Heart right ventricle (tissue), 16 donors: ENCODE measurements around the gene RGS19. TPM values are rescaled to one million over a fixed set of nuclear protein-coding genes. Genes with fewer than 3 reads are reported as not detected.

Experiments
- ATAC-seq, 8 donors: fragments of 200-7000 bp; cut with Tn5 transposase; one replicate each; pipeline ENCODE4 v1.9.1; 2020; ENCODE audit warnings: mild to moderate bottlenecking in 8 of 8, moderate library complexity in 8 of 8, moderate number of reproducible peaks in 1 of 8
- DNase-seq, 2 donors: peaks; one replicate each; pipeline ENCODE4 v3.0.0-alpha.2; 2020
- H3K27ac ChIP-seq, 10 donors: fragments of 200-600 bp; sonication (generic) in 2 of 10; one replicate each; pipeline versions ENCODE4 v1.5.0 to v1.8.0; 2020 to 2022; ENCODE audit warnings: mild to moderate bottlenecking in 3 of 10
- H3K27me3 ChIP-seq, 7 donors: fragments of 200-600 bp; one replicate each; pipeline ENCODE4 v1.8.0; 2021 to 2022; ENCODE audit warnings: mild to moderate bottlenecking in 2 of 7
- H3K36me3 ChIP-seq, 9 donors: fragments of 200-600 bp; sonication (generic) in 1 of 9; one replicate each; pipeline versions ENCODE4 v1.5.0 to v1.8.0; 2020 to 2022; ENCODE audit warnings: mild to moderate bottlenecking in 2 of 9
- H3K4me1 ChIP-seq, 9 donors: fragments of 200-600 bp; sonication (generic) in 1 of 9; one replicate each; pipeline versions ENCODE4 v1.5.0 to v1.8.0; 2020 to 2022; ENCODE audit warnings: mild to moderate bottlenecking in 4 of 9
- H3K4me3 ChIP-seq, 10 donors: fragments of 200-600 bp; sonication (generic) in 2 of 10; one replicate each; pipeline versions ENCODE4 v1.5.0 to v1.8.0; 2020 to 2022; ENCODE audit warnings: mild to moderate bottlenecking in 7 of 10, moderate library complexity in 2 of 10
- H3K9me3 ChIP-seq, 11 donors: fragments of 200-600 bp in 10 of 11; sonication (generic) in 2 of 11; one replicate each; pipeline versions ENCODE4 v1.5.0 to v1.8.0; 2013 to 2022; ENCODE audit warnings: mild to moderate bottlenecking in 2 of 11, control low read depth in 1 of 11, moderate library complexity in 1 of 11
- WGBS, 2 donors: extraction: QIAGEN DNeasy Blood & Tissue Kit; methylation state at CpG; one replicate each; pipeline ENCODE4 v1.1.7; 2013; ENCODE audit warnings: inconsistent platforms in 1 of 2; 5-methylcytosine and 5-hydroxymethylcytosine counted together
- intact Hi-C, 10 donors: fragments of 100-400 bp; cut with DNase I; formaldehyde crosslinking; loops; one replicate each; pipeline versions ENCODE4 v1.11.1 to v1.14.2; 2022
- polyA plus RNA-seq, 2 donors: library from polyadenylated mRNA; stranded (reverse); fragments of 200-250 nt; gene quantifications; one replicate each; pipeline ENCODE4 v1.2.3, GENCODE V29; 2013
- total RNA-seq, 10 donors: library from RNA; stranded (reverse); fragmentation: NEBNext Ultra II Directional in 3 of 10; extraction: Animal tissue kit (Norgen Biotek cat#: 25700) in 3 of 10; gene quantifications; one replicate each; pipeline versions ENCODE4 v1.2.1 to v1.2.4, GENCODE V29; 2021 to 2023
- TF ChIP-seq, protein P1 (sequence below), 9 donors: fragments of 200-600 bp; sonication (generic) in 2 of 9; IDR thresholded peaks; one replicate each; pipeline versions ENCODE4 v1.5.0 to v1.8.0; 2021 to 2022; ENCODE audit warnings: antibody characterized with exemption in 9 of 9, mild to moderate bottlenecking in 5 of 9, moderate library complexity in 1 of 9
- donor health status: Arrhythmogenic right ventricular cardiomyopathy.
- donor health status: ischemic (EF 13 %, LVEDD 7.1; RV severe dilation, severe dysfunction).
- donor health status: healthy with polysubstance abuse.
- donor health status: DM: no; HTN: yes; CAD: no.
- donor health status: DM: no; HTN: no; CAD: no.
- donor health status: ischemic (EF 25% LVEDD 6.9; RV normal size, moderate dysfunction).
- donor health status: ischemic (EF 25% LVEDD 5.7; RV mildly dilated, moderate dysfunction).
- donor health status: healthy.
- donor health status: DM: yes; HTN: yes; CAD: no.
- donor health status: Ischemic cardiomyopathy.
- donor health status: ischemic (EF 35%, LVEDD 5.7; RV mildly dilated, moderate dysfunction).
- donor health status: nonischemic (EF 11% LVEDD 7.7; RV severe dilation, severe dysfunction).
- donor health status: DM: yes; HTN: yes; CAD: no.
- donor health status: PGD.
- donor health status: ischemic (EF 29% LVEDD 5.4; RV normal size, mild dysfunction).
- donor health status: nonischemic (EF 23%, LVEDD 6.1; RV moderate dilation, normal function).

The RGS19 gene
- total and polyA plus RNA-seq, 12 donors = 1.8 to 13.1 (median 4.0) TPM

GRCh38 chr20:64044484-64045247, 34.7 kb downstream of the RGS19 start:
- H3K27me3 ChIP-seq = peaks cover 9 to 90% (median 68%) of the 10 kb centered on the region in 7 donors
- TF ChIP-seq, protein P1, sequence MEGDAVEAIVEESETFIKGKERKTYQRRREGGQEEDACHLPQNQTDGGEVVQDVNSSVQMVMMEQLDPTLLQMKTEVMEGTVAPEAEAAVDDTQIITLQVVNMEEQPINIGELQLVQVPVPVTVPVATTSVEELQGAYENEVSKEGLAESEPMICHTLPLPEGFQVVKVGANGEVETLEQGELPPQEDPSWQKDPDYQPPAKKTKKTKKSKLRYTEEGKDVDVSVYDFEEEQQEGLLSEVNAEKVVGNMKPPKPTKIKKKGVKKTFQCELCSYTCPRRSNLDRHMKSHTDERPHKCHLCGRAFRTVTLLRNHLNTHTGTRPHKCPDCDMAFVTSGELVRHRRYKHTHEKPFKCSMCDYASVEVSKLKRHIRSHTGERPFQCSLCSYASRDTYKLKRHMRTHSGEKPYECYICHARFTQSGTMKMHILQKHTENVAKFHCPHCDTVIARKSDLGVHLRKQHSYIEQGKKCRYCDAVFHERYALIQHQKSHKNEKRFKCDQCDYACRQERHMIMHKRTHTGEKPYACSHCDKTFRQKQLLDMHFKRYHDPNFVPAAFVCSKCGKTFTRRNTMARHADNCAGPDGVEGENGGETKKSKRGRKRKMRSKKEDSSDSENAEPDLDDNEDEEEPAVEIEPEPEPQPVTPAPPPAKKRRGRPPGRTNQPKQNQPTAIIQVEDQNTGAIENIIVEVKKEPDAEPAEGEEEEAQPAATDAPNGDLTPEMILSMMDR (IDR thresholded peaks at IDR 0.05) = no peak
- peak in 7 of 8 donors; percentile 10 to 60 (median 52) for ATAC-seq
- peak in 1 of 2 donors; percentile 64 for DNase-seq
- 55 to 61% methylated on average over 12 to 14 of the region's 14 CpGs for WGBS, 2 donors
- peak overlapping the region; percentile 47 to 93 (median 82) for H3K27ac ChIP-seq
- H3K4me3 ChIP-seq = peak overlapping the region in 5 of 10 donors; percentile 27 to 78 (median 66)
- no peaks in the 10 kb centered on the region for H3K9me3 ChIP-seq
- H3K36me3 ChIP-seq = peaks cover 0 to 26% (median 5%) of the 10 kb centered on the region in 9 donors
- intact Hi-C loops = no loop called here
- peaks cover 11 to 40% (median 31%) of the 10 kb centered on the region in 9 donors for H3K4me1 ChIP-seq

- 78 to 86% methylated on average over 9 of the region's 9 CpGs for WGBS, 2 donors
- H3K4me3 ChIP-seq = no peak overlapping the region
- peaks cover 13 to 49% (median 39%) of the 10 kb centered on the region in 9 donors for H3K4me1 ChIP-seq
- DNase-seq (no peak), ATAC-seq (no peak)
- H3K9me3 ChIP-seq = no peaks in the 10 kb centered on the region
- peaks cover 7 to 95% (median 70%) of the 10 kb centered on the region in 7 donors for H3K27me3 ChIP-seq
- TF ChIP-seq, protein P1 (IDR thresholded peaks at IDR 0.05) = no peak
- peaks cover 0 to 26% (median 5%) of the 10 kb centered on the region in 9 donors for H3K36me3 ChIP-seq
- H3K27ac ChIP-seq = peak overlapping the region in 6 of 10 donors; percentile 59 to 93 (median 84)
- intact Hi-C loops = no loop called here
Measured at GRCh38 chr20:64043768-64044167, 35.5 kb downstream of the RGS19 start.

GRCh38 chr20:64042054-64042781, 37.1 kb downstream of the RGS19 start:
- Histone ChIP-seq H3K4me3 (peak overlapping the region; percentile 7 to 60 (median 50)), H3K27ac (peak overlapping the region; percentile 79 to 96 (median 86)), H3K4me1 (peaks cover 17 to 64% (median 50%) of the 10 kb centered on the region in 9 donors), H3K9me3 (no peaks in the 10 kb centered on the region), H3K27me3 (peaks cover 3 to 95% (median 68%) of the 10 kb centered on the region in 7 donors), H3K36me3 (peaks cover 0 to 10% (median 0%) of the 10 kb centered on the region in 9 donors)
- no peak for ATAC-seq
- WGBS, 2 donors = 1 to 2% methylated on average over 49 to 55 of the region's 55 CpGs
- TF ChIP-seq, protein P1 (IDR thresholded peaks at IDR 0.05) = no peak
- intact Hi-C loops = no loop called here
- no peak for DNase-seq

DNA sequence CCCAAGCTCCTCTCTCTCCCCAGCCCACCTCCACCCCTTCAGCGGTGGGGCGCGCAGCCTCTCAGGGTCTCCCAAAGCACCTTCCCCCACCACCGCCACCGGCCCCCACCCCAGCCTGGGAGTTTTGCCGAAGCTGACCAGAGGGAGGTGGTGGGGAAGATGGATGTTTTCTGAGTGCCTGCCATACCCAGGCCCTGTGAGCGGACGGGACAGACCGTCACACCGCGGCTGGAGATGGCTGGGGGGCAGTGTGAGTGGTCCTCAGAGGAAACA, 37.6 kb downstream of the RGS19 start:
- Histone ChIP-seq H3K27ac (peak overlapping the region; percentile 79 to 96 (median 86)), H3K4me3 (peak overlapping the region; percentile 7 to 60 (median 50)), H3K4me1 (peaks cover 17 to 64% (median 52%) of the 10 kb centered on the region in 9 donors), H3K36me3 (peaks cover 0 to 5% (median 0%) of the 10 kb centered on the region in 9 donors), H3K9me3 (no peaks in the 10 kb centered on the region), H3K27me3 (peaks cover 3 to 95% (median 70%) of the 10 kb centered on the region in 7 donors)
- no peak for DNase-seq
- WGBS, 2 donors = 8 to 11% methylated on average over 11 of the region's 11 CpGs
- TF ChIP-seq, protein P1 (IDR thresholded peaks at IDR 0.05) = no peak
- no peak for ATAC-seq
- intact Hi-C loops = loop anchor here in 1 of 10 donors (2.0 kb wide), 1 partner anchor 15 kb away; no protein-coding TSS in a partner anchor
